Inferior parietal cortex (tissue), 1 donor: ENCODE data around the gene TYMP.
A peak's percentile ranks its signal among the peaks of the same experiment; 100 is the strongest.

Source experiments
- DNase-seq: peaks from one replicate; pipeline ENCODE4 v3.0.0-alpha.2; 2016; ENCODE audit errors: extremely low spot score

Gene TYMP

DNA sequence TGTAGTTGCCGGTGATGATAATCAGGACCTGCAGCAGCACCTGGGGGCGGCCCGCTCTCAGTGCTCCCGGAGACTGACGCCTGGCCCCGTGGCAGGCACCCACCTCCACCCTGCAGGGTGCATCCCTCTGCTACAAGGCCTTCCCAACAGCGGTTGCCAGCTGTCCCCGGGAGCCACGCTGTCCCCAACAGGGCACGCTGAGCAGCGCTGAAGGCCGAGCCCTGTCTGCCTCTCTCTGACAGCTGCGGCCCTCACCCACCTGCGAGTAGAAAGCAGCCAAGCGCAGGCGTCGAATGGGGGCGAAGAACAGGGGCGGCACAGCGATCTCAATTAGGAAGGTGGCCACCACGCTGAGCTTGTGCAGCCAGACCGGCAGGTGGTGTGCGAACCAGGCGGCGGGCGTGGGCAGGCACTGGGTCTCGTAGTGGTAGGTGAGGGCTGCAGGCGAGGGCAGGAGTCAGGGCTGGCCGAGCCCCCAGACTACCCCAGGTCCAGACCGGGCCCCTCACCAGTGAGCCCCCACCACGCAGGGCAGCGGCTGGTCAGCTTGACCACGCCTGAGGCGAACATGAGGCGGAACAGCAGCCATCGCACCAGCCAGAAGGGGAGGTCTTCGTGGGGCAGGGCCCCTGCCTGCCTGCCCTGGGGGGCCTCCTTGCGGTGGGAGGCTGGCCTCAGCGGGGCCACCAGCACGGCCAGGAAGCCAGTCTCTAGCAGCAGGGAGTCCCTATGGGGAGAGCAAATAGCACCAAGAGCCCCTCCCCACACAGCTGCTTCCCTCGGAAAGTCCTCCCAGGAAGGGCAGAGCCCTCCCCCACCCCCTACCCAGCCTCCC is 23.8 kb downstream of the TYMP start:
- no peak for DNase-seq

DNA sequence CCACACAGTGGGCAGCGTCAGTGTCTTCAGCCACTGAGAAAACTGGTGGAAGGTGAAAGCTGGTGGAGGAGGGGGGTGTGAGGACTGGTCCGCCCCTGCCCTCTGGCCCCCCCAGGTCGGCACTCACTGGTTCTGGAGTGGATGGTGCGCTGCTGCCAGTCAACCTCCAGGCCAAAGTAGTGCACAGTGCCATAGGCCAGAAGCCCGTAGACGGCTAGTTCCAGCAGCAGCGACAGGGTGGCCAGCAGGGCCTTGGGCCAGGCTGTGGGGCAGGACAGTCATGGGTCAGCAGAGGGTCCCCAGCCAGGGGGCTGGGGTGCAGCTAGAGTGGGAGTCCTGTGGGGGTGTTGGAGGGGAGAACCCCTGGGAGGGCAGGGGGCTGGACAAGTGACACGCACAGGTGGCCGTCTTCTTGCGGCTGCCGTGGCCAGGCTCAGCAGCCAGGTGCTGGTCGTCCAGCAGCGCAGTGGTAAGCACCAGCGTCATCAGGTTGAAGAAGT is 24.5 kb downstream of the TYMP start:
- no peak for DNase-seq

DNA sequence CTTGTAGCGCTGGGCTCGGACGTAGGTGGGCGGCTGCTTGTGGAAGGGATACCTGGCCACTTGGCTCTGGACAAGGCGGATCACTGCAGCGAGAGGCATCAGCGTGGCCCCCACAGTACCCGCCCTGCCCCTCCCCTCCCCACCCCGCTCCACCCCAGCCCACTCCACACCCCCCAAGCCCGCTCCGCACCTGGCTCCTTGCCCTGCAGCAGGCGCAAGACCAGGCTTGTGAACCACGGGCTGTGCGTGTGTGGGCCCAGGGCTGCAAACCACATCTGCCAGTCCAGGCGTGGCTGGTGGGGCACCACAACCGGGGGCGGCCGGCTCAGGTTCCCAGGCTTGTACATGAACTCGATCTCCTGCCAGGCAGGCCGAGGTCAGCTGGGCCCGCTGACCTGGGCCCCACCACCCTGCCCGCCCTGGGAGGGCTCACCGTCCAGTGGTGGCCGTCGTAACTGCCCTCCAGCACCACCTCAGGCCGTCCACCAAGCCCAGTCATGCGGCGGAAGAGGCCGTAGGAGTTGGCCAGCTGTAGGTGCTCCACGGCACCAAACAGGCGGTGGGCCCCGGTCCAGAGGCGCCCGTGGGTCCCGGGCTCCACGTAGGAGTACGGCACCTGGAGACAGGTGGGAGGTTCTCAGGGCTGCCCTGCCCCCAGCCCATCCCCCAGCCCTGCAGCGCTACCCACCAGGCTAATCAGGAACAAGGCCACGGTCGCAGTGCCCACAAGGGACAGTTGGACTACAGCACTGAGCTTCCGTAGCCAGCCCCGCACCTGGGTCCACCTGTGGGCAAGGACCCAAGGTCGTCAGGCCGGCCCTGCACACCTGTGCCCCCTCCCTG is 25.2 kb downstream of the TYMP start:
- DNase-seq = no peak

DNA sequence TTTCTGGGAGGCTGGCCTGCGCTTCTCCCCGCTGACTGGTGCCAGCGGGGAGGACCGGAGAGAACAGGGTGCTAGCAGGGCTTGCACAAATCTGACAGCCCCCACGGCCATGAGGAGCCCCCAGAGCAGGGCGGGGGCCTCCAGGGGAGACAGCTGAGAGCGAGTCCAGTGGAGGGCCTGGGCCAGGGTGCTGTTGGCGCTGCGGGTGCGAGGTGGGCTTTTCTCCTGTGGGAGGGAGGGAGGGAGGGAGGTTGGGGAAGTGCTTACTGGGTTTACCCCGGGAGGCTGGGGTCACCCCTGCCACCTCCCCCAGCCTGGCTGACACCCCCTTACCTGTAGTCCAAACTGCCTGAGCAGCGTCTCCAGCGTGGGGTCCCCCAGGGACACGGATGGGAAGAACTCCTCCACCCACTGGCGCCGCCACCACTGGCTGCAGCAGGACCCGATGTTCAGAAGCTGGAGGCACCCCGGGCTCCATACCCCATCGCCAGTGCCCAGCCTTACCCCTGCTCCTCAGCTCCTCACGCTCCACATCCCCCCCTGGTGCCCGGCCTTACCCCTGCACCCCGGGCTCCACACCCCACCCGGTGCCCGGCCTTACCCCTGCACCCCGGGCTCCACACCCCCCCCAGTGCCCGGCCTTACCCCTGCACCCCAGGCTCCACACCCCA is 26.2 kb downstream of the TYMP start:
- no peak for DNase-seq

DNA sequence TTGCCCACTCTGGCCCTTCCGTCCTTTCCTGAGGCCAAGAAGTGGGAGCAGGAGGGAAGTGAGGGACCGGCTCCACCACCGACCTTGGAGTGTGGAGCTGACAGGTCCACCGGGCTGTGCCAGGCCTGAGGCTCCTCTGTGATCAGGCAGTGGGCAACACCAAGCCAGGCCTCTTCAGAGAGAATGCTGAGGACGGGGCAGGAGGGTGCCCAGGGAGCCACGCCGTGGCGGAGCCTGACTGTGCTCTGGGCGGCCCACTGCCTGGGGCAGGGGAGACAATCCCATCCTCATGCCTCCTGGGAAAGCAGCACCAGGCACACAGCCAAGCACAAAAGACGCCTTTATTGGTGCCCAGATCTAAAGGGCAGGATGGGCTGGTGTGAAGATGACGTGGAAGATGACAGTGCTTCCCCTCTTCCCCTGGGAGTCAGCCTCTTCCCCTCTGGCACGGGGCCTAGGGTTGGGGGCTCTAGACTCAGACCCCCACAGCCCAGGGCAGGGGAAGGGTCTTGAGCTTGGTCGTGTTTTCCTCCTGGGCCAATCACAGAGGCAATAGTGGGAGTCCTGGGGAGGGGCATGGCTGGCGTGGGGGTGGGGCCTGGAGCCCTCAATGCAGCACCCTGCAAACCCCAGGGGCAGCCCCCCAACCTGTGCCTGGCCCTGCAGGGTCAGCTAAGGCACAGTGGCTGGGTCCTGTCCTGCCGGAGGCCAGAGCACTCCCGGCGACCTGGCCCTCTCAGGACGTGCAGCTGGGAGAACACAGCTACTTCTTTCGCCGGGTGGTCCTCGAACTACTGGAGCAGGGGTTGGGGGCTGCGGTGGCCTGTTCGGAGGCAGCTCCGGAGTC is 27.0 kb downstream of the TYMP start:
- DNase-seq = no peak

DNA sequence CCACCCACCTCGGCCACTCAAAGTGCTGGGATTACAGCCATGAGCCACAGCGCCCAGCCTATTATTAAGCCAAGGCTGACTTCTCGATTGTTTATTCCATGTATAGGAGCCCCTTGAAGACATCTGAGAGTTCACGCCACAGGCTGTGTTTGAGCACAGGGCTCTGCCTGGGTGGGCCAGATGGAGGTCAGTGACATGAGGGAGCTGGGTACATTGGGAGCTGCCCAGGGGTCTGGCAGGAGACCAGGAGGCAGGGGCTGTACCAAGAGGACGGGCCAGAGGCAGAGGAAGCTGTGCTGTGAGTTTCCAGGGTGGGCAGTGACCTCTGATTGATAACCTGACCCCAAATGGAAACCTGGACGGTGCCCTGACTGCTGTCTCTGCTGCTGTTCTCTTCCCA is 27.7 kb downstream of the TYMP start:
- no peak for DNase-seq

DNA sequence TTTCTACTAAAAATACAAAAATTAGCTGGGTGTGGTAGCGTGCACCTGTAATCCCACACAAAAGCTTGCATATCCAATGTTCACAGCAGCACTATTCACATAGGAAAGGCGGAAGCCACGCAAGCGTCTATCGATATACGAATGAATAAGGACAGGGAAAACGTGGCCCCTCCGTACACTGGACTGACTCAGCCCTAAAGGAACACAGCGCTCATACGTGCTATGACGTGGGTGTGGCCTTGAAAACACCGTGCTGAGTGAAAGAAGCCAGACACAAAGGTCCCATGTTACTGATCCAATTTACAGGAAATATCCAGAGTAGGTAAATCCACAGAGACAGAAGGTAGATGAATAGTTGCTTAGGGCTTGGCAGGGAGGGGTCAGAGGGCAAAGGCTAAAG is 29.4 kb downstream of the TYMP start:
- no peak for DNase-seq

DNA sequence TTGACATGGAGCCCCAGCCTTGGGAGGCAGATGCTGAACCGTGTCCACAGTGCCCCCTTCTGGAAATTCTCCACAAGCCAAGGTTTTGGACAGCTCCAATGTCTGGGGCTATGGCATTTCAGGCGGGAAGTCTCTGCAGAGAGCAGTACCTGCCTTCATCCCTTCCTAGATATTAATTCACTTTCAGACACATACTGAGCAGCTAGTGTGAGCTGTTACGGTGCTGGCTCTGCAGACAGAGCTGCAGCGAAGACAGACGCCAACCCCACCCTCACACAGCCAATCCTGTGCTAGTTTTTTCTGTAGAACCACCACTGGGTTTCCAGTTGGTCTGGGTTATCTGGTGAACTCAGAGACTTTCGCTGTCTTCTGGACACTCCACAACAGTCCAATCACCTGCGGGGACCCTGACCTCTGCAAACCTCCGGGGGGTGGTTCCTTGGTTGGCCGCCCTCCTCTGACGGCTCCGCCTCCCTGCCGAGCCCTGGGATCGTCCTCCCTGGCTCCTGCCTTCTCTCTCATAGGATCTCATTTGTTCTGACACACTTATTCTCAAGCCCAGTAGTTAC is 31.4 kb downstream of the TYMP start:
- DNase-seq = peak; percentile 76

DNA sequence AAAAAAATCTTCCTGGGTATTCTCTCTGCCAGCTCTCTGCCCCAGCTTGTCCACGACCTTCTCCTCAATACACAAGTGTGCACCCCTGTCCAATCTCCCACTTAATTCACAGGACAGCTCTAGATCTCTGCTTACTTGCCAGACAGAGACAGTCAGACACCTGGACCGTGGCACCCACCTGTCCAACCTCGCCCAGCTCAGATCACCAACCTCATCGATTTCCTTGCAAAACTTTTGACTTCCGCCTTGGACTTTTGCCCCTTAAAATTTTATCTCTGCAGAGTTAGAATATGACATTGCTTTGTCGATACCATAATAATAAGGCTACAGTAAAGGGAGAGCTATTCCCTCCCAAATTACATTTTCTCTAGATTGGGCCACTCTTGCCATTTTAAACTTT is 32.7 kb downstream of the TYMP start:
- no peak for DNase-seq

DNA sequence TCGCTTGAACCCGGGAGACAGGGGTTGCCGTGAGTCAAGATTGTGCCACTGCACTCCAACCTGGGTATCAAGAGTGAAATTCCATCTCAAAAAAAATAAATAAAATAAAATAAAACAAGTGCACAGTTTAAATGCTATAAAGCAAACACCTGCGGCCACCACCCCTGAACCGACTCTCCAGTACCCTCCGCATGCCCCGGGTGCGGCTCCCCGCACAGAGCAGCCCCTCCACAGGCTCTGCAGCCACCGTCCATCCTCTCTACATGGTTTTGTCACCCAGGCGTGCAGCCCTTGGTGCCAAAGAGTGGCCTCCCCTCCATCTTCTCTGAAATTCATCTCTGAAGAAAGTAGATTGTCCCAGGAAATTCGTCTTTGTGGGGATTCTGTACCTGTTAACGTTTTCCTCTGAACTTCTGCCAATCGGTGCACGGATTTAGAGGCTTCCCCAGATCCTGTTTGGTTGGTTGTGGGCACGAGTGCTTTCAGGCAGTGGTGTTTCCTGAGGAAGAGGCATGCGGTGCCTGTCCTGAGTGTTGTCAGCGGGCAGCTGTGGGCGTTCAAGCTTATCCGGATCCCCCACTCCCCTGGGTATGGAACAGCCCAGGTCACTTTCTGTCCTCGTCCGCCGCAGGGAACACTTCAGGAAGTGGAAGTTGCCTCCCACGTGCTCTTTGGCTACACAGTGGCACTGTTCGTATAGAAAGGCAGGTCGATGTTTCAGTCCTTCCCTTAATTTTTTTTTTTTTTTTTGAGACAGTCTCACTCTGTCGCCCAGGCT is 39.1 kb downstream of the TYMP start:
- no peak for DNase-seq

DNA sequence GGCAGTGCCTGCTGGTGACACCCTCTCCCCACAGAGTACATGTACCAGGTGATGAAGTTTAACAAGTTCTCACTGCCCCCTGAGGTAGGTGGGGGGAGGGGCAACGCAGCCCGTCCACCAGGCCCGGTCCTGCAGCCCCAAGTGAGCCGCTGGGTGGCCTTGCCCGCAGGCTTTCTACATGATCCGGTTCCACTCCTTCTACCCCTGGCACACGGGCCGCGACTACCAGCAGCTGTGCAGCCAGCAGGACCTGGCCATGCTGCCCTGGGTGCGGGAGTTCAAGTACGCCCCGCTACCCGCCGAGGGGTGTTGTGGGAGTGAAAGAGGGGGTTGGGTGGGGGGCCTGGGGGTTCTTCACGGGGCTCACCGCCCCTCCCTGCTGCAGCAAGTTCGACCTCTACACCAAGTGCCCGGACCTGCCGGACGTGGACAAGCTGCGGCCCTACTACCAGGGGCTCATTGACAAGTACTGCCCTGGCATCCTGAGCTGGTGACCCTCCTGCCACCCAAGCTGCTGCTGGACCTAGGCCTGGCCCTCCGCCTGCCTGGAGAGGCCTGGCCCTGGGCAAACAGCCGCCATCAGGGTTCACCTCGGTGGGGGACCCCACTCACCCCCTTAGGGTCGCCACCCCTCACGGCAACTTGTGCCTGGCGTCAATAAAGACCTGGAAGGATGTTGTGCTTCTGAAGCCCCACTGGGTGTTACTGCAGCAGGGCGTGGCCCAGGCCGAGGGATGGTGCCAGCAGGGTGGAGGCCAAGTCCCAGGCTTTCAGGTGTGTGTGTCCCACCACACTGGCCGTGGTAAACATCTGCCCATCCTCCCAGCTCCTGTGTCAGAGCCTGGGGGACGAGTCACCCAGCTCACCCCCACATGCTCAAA is 40.2 kb downstream of the TYMP start:
- DNase-seq = no peak

DNA sequence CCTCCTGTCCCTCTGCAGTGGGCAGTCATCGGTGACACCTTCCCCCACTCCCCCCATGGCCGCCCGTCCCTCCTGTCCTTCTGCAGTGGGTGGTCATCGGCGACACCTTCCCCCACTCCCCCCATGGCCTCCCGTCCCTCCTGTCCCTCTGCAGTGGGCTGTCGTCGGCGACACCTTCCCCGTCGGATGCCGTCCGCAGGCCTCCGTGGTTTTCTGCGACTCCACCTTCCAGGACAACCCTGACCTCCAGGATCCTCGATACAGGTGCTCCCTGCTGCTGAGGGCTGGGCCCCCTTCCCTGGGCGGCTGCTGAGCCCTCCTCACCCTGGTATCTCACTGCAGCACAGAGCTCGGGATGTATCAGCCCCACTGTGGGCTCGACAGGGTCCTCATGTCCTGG is 40.9 kb downstream of the TYMP start:
- no peak for DNase-seq

DNA sequence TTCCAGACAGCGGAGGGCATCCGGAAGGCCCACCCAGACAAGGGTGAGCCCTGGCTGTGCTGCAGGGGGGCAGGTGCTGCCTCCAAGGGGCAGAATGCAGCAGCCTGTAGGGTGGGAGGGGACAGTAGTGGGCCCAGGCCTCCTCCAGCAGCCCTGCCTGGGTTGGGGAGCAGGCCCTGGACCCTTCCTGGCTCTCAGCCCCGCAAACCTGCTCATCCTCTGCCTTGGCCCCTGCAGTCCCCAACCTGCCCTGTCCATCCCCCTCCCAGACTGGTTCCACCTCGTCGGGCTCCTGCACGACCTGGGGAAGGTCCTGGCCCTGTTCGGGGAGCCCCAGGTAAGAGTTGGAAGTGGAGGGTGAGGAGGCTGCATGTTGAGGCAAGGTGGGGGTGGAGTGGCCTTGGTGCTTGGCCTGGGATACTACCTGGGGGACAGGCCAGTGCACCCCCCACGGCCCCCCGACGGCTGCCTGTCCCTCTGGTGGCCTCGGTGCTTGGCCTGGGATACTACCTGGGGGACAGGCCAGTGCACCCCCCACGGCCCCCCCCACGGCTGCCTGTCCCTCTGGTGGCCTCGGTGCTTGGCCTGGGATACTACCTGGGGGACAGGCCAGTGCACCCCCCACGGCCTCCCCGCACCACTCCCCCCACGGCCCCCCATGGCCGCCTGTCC is 41.7 kb downstream of the TYMP start:
- no peak for DNase-seq

DNA sequence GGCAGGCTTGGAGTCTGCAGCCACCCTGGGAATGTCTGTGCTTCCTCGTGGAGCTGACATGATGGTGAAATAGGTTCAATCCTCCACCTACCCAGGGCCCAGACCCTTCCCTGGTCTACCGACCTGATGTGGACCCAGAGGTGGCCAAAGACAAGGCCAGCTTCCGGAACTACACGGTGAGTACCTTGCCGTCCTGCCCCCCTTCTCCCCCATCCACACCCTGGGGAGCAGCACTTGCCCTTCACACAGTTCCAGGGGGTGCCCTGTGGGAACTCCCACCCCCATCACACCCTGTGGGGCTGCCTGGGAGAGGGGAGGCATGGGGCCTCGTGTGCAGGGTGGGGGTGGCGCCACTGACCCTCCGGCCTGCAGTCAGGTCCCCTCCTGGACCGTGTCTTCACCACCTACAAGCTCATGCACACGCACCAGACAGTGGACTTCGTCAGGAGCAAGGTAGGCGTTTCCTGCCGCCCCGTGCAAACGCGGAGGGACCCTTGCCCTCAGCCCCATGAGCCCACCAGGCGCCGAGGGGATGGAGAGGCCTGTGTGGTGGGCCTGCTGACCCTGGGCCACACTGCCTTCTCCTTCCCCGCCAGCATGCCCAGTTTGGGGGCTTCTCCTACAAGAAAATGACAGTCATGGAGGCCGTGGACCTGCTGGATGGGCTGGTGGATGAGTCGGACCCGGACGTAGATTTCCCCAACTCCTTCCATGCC is 42.4 kb downstream of the TYMP start:
- DNase-seq = no peak

DNA sequence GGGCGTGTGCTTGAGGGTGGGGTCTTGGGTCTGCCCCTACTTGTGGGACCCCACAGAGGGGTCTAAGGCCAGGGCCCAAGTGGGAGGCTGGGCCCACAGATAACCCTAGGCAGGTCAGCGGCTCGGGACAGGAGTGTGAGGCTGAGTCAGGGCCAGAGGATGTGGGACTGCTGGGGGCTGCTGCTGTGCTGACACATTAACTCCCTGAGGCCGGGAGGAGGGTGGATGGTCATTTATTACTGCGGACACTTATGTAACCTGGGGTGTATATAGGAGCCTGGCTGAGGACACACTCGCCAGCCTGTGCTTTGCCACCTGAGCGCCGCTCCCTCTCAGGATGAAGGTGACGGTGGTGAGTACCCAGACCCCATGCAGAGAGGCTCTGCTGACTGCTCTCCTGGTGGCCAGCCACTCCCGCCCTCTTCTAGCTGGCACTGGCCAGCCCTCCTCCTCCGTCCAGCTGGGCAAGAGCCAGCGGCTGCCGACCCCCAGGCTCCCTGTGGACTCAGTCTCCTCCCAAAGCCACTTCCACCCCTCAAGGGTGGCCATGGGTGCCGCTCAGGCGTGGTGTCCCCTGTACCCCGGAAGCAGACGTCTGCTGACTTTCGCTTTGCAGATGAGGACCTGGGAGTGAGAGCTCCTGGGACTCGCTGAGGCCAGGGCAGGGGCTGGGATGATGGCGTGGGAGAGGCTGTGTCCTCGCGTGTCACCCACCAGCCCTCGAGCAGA is 43.1 kb downstream of the TYMP start, which contains the start of gene MIOX:
Gene MIOX (plus strand): TSS at position 299 of the 729 bp plus-strand sequence. CDS start 39 bp downstream, at position 338.
- DNase-seq = no peak

DNA sequence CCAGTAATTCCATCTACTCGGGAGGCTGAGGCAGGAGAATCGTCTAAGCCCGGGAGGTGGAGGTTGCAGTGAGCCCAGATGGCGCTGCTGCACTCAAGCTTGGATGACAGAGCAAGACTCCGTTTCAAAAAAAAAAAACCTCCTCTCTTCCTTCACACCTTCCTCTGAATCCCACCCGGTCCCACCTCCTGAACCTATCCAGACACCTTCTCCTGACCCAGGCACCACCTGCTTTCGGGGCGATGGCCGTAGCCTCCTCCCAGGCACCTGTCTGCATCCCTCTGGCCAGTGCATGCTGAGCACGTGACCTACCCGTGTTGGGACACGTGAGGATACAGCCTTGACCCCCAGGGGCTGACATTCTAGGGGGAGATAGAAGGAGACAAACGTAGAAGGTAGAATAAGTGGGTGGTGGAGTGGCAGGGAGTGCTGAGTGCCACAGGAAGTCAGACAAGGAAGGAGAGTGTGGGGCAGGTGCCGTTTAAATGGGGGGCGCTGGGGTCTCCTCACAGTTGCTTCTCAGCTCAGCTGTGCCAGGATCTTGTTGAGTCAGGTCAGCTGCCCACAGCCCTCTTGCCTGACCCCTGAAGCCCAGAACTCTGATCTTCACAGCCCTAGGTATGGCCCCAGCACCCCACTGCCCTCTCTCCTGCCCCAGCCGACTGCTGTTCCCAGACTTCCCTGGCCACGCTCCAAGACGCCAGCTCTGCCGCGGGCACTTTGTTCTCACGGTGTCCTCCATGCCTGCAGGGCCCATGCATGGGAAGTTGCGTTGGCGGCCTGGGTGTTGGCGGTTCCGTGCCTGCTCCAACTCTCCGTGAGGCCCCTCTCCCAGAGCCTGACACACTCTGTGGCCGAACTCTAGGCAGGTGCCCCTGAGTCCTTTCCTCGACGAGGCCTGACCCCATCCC is 44.3 kb downstream of the TYMP start:
- no peak for DNase-seq
